Fibroblast of mammary gland (primary cell): ENCODE data around the gene LEPROT.

Source experiments
- DNase-seq: peaks from one replicate; pipeline ENCODE4 v3.0.0-alpha.2; 2010; ENCODE audit warnings: low read depth
- H3K4me3 ChIP-seq: 2 replicates; pipeline ENCODE4 v1.5.1; 2011; ENCODE audit warnings: low read depth, mild to moderate bottlenecking, low read length, moderate library complexity; ENCODE audit not compliant: control insufficient read depth
- CTCF ChIP-seq: conservative IDR thresholded peaks from 2 replicates; pipeline ENCODE4 v1.5.1; 2011; ENCODE audit warnings: low read depth, low read length, inconsistent platforms; ENCODE audit not compliant: control insufficient read depth, insufficient read depth

The LEPROT gene

GRCh38 chr1:65386439-65386838 lies 34.0 kb upstream of the LEPROT start:
- DNase-seq, result no peak

GRCh38 chr1:65387821-65388220 lies 32.6 kb upstream of the LEPROT start:
- peak; percentile 5 for DNase-seq
- TF ChIP-seq CTCF, result no peak
- no peak overlapping the region for H3K4me3 ChIP-seq

More at GRCh38 chr1:65386439-65386838, 34.0 kb upstream of the LEPROT start:
- no peak for TF ChIP-seq CTCF
- H3K4me3 ChIP-seq, result no peak overlapping the region

GRCh38 chr1:65388908-65389695 lies 31.4 kb upstream of the LEPROT start:
- no peak overlapping the region for H3K4me3 ChIP-seq
- DNase-seq, result peak; percentile 18
- TF ChIP-seq CTCF, result no peak

GRCh38 chr1:65392497-65392896 lies 28.0 kb upstream of the LEPROT start:
- DNase-seq, result no peak
- TF ChIP-seq CTCF, result no peak
- H3K4me3 ChIP-seq, result no peak overlapping the region

GRCh38 chr1:65393347-65393746 lies 27.1 kb upstream of the LEPROT start:
- H3K4me3 ChIP-seq, result no peak overlapping the region
- DNase-seq, result peak; percentile 66
- TF ChIP-seq CTCF, result no peak

GRCh38 chr1:65393928-65394327 lies 26.5 kb upstream of the LEPROT start:
- no peak overlapping the region for H3K4me3 ChIP-seq
- TF ChIP-seq CTCF, result no peak
- no peak for DNase-seq

- TF ChIP-seq CTCF, result no peak
- no peak overlapping the region for H3K4me3 ChIP-seq
- DNase-seq, result peak; percentile 77
These were observed 24.4 kb upstream of the LEPROT start for GRCh38 chr1:65395887-65396612.
